Keratinocyte (primary cell): ENCODE results near the gene TMTC4. TPM values are rescaled to one million over a fixed set of nuclear protein-coding genes. Genes with fewer than 3 reads are reported as not detected.

ENCODE experiments used
- DNase-seq: peaks from one replicate; pipeline ENCODE4 v3.0.0-alpha.2; 2011; ENCODE audit warnings: low read depth, missing footprints, low spot score
- FAIRE-seq: peaks from 2 replicates; lab custom pipeline; 2011; peaks lifted over from hg19 to GRCh38; lab: Jason Lieb, UNC
- H2AFZ ChIP-seq: 2 replicates; pipeline ENCODE4 v1.6.0; 2012; ENCODE audit warnings: low read length, control low read depth, inconsistent platforms; ENCODE audit not compliant: control insufficient read depth
- H3K27ac ChIP-seq: 2 replicates; pipeline ENCODE4 v1.5.1; 2011; ENCODE audit warnings: low read length; ENCODE audit not compliant: control insufficient read depth, insufficient read depth
- H3K27me3 ChIP-seq: 3 replicates; pipeline ENCODE4 v1.6.0; 2011; ENCODE audit warnings: low read length; ENCODE audit not compliant: control insufficient read depth, insufficient read depth; ENCODE audit errors: extremely low read depth
- H3K36me3 ChIP-seq, 2 experiments: 2 replicates in 1 of 2; 3 replicates in 1 of 2; pipeline ENCODE4 v1.5.1; 2011; ENCODE audit warnings: low read length in 2 of 2, mild to moderate bottlenecking in 1 of 2; ENCODE audit not compliant: control insufficient read depth in 2 of 2, insufficient read depth in 2 of 2; ENCODE audit errors: extremely low read depth in 1 of 2
- H3K4me1 ChIP-seq: 3 replicates; pipeline ENCODE4 v1.5.1; 2011; ENCODE audit warnings: low read length; ENCODE audit not compliant: control insufficient read depth, insufficient read depth; ENCODE audit errors: extremely low read depth
- H3K4me2 ChIP-seq: 3 replicates; pipeline ENCODE4 v1.6.0; 2011; ENCODE audit warnings: low read depth, low read length; ENCODE audit not compliant: control insufficient read depth, insufficient read depth; ENCODE audit errors: extremely low read depth
- H3K4me3 ChIP-seq, 3 experiments: fragments of 200-600 bp in 1 of 3; sonication (generic) in 1 of 3; 2 replicates in 2 of 3; 3 replicates in 1 of 3; pipeline ENCODE4 v1.5.1; 2011 to 2016; ENCODE audit warnings: low read length in 3 of 3, mild to moderate bottlenecking in 3 of 3, control low read depth in 2 of 3, inconsistent platforms in 1 of 3, low read depth in 1 of 3, mixed read lengths in 1 of 3, mixed run types in 1 of 3, moderate library complexity in 1 of 3; ENCODE audit not compliant: control insufficient read depth in 2 of 3, insufficient read depth in 2 of 3; ENCODE audit errors: extremely low read depth in 1 of 3
- H3K79me2 ChIP-seq: 2 replicates; pipeline ENCODE4 v1.6.0; 2012; ENCODE audit warnings: low read length; ENCODE audit not compliant: control insufficient read depth, insufficient read depth
- H3K9ac ChIP-seq: 3 replicates; pipeline ENCODE4 v1.6.0; 2011; ENCODE audit warnings: low read length; ENCODE audit not compliant: control insufficient read depth, insufficient read depth; ENCODE audit errors: extremely low read depth
- H3K9me1 ChIP-seq: 3 replicates; pipeline ENCODE4 v1.6.0; 2011; ENCODE audit warnings: low read length; ENCODE audit not compliant: control insufficient read depth, insufficient read depth; ENCODE audit errors: extremely low read depth
- H3K9me3 ChIP-seq: 2 replicates; pipeline ENCODE4 v1.5.1; 2012; ENCODE audit warnings: low read depth, low read length; ENCODE audit not compliant: control insufficient read depth
- H4K20me1 ChIP-seq: 3 replicates; pipeline ENCODE4 v1.6.0; 2011; ENCODE audit warnings: low read length; ENCODE audit not compliant: control insufficient read depth, insufficient read depth; ENCODE audit errors: extremely low read depth
- CTCF ChIP-seq, 3 experiments: IDR thresholded peaks in 1 of 3; conservative IDR thresholded peaks in 1 of 3; optimal IDR thresholded peaks in 1 of 3; 2 replicates in 2 of 3; 3 replicates in 1 of 3; pipeline versions ENCODE3 to v1.5.1; 2011; ENCODE audit warnings: low read length in 3 of 3, mild to moderate bottlenecking in 3 of 3, moderate library complexity in 2 of 3, control low read depth in 1 of 3, inconsistent platforms in 1 of 3; ENCODE audit not compliant: insufficient read depth in 2 of 3; ENCODE audit errors: extremely low read depth in 1 of 3
- EZH2 ChIP-seq: IDR thresholded peaks from one replicate; pipeline ENCODE4 v1.6.1; 2012; ENCODE audit warnings: inconsistent platforms, mild to moderate bottlenecking, low read length, moderate library complexity
- dilution Hi-C: fragments of 300-500 bp; cut with MboI; formaldehyde crosslinking; loops from one replicate; pipeline ENCODE4 v1.7.0; 2020; ENCODE audit warnings: low sequenced_read_pairs; ENCODE audit not compliant: extremely low pct_ligation_motif_present
- polyA plus RNA-seq, 5 experiments: library from polyadenylated mRNA; depleted of rRNA in 3 of 5; stranded (reverse) in 3 of 5; stranded (forward) in 1 of 5; unstranded in 1 of 5; fragments of >200 nt; gene quantifications; 1 replicate in 1 of 5; 2 replicates in 3 of 5; 3 replicates in 1 of 5; pipeline versions ENCODE4 v1.2.1 to v1.2.3, GENCODE V29; 2011 to 2012; ENCODE audit warnings: missing spikeins in 2 of 5, low read depth in 1 of 5, low replicate concordance in 1 of 5

Gene TMTC4
- polyA plus RNA-seq, 1 donor (not counting 4 experiments of a cell fraction or from before 2014, with no cell fraction given), result 6.5 TPM

- Histone ChIP-seq H3K27me3 (no peaks in the 10 kb centered on the region), H3K9ac (no peak overlapping the region), H3K4me3 (no peak overlapping the region), H3K4me1 (no peaks in the 10 kb centered on the region), H3K9me1 (no peaks in the 10 kb centered on the region), H3K36me3 (no peaks in the 10 kb centered on the region), H3K4me2 (no peak overlapping the region), H3K9me3 (no peaks in the 10 kb centered on the region), H2AFZ (no peak overlapping the region), H3K27ac (no peak overlapping the region), H3K79me2 (no peaks in the 10 kb centered on the region), H4K20me1 (no peaks in the 10 kb centered on the region)
- no peak for TF ChIP-seq CTCF (optimal IDR thresholded peaks at IDR 0.05 in 1 of 3, IDR thresholded peaks at IDR 0.05 in 1 of 3, conservative IDR thresholded peaks at IDR 0.05 in 1 of 3; ENCODE audit: extremely low read depth in 1 of 3, insufficient read depth in 2 of 3, low read length in 3 of 3)
- TF ChIP-seq EZH2, result no peak
- DNase-seq (no peak), FAIRE-seq (no peak)
- dilution Hi-C loops, result no loop called here
Observed at GRCh38 chr13:100644371-100644770, 30.2 kb downstream of the TMTC4 start.

- no peaks in the 10 kb centered on the region for H3K9me1 ChIP-seq
- DNase-seq (no peak), FAIRE-seq (no peak)
- no peaks in the 10 kb centered on the region for H3K9me3 ChIP-seq
- TF ChIP-seq EZH2, result no peak
- TF ChIP-seq CTCF (optimal IDR thresholded peaks at IDR 0.05 in 1 of 3, IDR thresholded peaks at IDR 0.05 in 1 of 3, conservative IDR thresholded peaks at IDR 0.05 in 1 of 3; ENCODE audit: extremely low read depth in 1 of 3, insufficient read depth in 2 of 3, low read length in 3 of 3), result no peak
- no peak overlapping the region for H3K9ac ChIP-seq
- H3K27me3 ChIP-seq, result no peaks in the 10 kb centered on the region
- H3K36me3 ChIP-seq, result no peaks in the 10 kb centered on the region
- no peaks in the 10 kb centered on the region for H4K20me1 ChIP-seq
- no peak overlapping the region for H3K4me3 ChIP-seq
- dilution Hi-C loops, result no loop called here
- H3K79me2 ChIP-seq, result no peaks in the 10 kb centered on the region
- no peak overlapping the region for H3K27ac ChIP-seq
- H3K4me2 ChIP-seq, result no peak overlapping the region
- no peak overlapping the region for H2AFZ ChIP-seq
- H3K4me1 ChIP-seq, result no peaks in the 10 kb centered on the region
Observed at GRCh38 chr13:100637796-100638195, 36.8 kb downstream of the TMTC4 start.
